DND-41 (cell line): ENCODE measurements around the gene TMEM255B.

Source experiments
- EZH2 ChIP-seq: IDR thresholded peaks from 3 replicates; pipeline ENCODE4 v1.6.1; 2012; ENCODE audit warnings: borderline replicate concordance, low read depth, mild to moderate bottlenecking, moderate library complexity, low read length, inconsistent platforms; ENCODE audit not compliant: severe bottlenecking
- TF ChIP-seq, protein P1 (sequence below): IDR thresholded peaks from 2 replicates; pipeline ENCODE4 v1.5.1; 2012; ENCODE audit warnings: borderline replicate concordance, low read length, moderate library complexity, mild to moderate bottlenecking; ENCODE audit not compliant: poor library complexity, severe bottlenecking; ENCODE audit errors: extremely low read depth

DNA sequence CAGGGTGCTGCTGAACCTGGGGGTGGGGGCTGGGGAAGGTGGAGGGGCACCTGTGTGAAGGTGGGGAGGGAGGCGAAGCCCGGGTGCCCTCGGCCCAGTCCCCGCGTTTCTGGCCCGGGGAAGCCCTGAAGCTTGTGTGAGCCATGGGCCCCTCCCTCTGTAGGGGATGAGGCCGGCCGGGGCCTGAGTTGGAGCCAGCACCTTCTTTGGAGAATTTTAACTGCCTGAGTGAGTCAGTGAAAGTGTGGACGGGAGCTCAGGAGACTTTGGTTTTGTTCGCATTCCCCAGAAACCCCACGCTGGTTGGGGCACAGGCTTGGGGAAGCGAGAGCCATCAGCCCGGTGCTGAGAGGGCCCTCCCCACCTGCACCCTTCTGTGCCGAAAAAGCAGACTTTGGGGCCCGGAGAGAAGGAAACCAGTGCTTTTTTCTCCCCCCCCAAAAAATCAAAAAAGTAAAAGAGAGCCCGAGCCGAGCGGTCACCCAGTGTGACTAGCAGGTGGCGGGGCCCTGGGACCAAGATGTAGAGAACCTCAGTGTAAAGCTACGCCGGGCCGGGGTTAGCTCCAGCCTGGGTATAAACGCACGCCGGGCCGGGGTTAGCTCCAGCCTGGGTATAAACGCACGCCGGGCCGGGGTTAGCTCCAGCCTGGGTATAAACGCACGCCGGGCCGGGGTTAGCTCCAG lies 45.1 kb downstream of the TMEM255B start:
- TF ChIP-seq EZH2 = no peak
- TF ChIP-seq, protein P1, sequence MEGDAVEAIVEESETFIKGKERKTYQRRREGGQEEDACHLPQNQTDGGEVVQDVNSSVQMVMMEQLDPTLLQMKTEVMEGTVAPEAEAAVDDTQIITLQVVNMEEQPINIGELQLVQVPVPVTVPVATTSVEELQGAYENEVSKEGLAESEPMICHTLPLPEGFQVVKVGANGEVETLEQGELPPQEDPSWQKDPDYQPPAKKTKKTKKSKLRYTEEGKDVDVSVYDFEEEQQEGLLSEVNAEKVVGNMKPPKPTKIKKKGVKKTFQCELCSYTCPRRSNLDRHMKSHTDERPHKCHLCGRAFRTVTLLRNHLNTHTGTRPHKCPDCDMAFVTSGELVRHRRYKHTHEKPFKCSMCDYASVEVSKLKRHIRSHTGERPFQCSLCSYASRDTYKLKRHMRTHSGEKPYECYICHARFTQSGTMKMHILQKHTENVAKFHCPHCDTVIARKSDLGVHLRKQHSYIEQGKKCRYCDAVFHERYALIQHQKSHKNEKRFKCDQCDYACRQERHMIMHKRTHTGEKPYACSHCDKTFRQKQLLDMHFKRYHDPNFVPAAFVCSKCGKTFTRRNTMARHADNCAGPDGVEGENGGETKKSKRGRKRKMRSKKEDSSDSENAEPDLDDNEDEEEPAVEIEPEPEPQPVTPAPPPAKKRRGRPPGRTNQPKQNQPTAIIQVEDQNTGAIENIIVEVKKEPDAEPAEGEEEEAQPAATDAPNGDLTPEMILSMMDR = no peak
